HG03442 (cell line): ENCODE measurements around the gene CBARP.
A peak's percentile ranks its signal among the peaks of the same experiment; 100 is the strongest.

ENCODE experiments used
- ATAC-seq: cut with Tn5 transposase; IDR thresholded peaks from one replicate; pipeline ENCODE4 v1.9.1; 2021; ENCODE audit warnings: mild to moderate bottlenecking, moderate library complexity; ENCODE audit not compliant: unreplicated experiment

Gene CBARP

GRCh38 chr19:1264801-1265614 is 27.2 kb upstream of the CBARP start:
- ATAC-seq: no peak

GRCh38 chr19:1263188-1263587 is 25.4 kb upstream of the CBARP start:
- no peak for ATAC-seq

- no peak for ATAC-seq
Observed at GRCh38 chr19:1262623-1263123, 24.9 kb upstream of the CBARP start.

DNA sequence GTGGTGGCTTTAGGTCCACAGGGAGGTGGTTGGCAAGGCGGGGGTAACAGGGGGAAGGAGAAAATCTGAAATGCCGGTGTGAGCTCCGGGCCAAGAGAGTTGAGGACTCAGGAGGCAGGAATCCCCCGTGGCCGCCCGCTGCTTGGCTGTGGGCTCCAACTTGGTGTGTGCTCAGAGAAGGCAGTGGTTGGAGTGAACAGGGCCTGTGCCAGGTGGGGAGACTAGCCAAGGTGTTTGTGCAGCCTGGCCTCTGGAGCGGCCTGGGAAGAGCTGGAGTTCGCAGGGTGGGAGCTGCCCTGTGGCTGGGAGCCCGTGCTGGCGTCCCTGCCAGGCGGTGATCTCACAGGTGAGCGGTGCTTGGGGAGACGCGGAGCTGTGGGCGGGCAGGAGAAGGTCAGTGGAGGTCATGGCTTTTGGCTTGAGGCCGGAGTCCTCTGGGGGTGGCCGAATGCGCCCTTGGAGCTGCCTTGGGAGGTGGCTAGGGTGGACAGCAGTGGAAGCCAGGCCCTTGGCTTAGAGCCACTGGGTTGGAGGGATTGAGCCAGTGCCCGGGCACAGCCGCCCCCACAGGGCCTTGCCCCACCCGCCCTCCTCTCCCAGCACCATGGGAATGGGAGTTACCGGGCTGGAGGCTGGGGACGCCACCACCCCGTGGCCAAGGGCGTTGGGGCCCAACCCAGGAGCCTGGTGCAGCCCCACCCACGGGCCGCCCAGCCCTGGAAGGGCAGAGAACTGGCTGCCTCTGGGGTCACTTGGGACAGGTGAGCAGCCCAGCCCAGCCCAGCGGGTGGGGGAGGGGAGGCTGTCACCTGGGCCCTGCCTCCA is 24.2 kb upstream of the CBARP start:
- no peak for ATAC-seq

DNA sequence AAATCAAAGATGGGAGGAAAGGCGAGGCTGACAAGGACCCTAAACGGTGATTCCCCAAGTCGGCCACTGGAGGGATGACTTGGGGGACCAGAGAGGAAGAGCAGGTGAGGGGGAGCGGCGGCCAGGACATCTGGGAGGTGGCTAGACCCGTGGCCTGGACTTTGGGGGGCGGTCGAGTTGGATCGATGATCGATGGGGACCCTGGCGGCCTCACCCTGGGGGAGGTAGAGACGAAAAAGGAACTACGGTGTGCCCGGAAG is 23.7 kb upstream of the CBARP start:
- no peak for ATAC-seq

- ATAC-seq: peak; percentile 52
Observed at GRCh38 chr19:1260749-1261537, 23.1 kb upstream of the CBARP start.

GRCh38 chr19:1259876-1260748 is 22.3 kb upstream of the CBARP start:
- ATAC-seq: peak; percentile 6

- no peak for ATAC-seq
Observed at GRCh38 chr19:1259206-1259875, 21.5 kb upstream of the CBARP start.

- ATAC-seq: no peak
Observed at GRCh38 chr19:1258707-1259205, 21.0 kb upstream of the CBARP start.

DNA sequence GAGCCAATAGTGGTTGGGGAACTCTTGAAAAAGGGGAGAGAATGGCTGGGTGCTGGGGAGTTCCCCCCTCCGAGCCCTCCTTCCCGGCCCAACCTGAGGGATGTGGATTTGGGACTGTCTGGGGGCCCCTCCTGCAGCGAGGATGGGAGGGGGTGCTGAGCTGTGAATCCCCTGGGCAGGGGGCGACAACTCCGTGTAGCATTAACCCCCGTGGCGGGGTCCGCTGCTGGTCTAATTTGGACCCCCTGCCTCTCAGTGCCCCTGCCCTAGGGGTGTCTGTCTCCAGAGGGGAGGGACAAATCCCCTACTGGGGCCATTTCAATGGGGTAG is 20.3 kb upstream of the CBARP start:
- no peak for ATAC-seq

DNA sequence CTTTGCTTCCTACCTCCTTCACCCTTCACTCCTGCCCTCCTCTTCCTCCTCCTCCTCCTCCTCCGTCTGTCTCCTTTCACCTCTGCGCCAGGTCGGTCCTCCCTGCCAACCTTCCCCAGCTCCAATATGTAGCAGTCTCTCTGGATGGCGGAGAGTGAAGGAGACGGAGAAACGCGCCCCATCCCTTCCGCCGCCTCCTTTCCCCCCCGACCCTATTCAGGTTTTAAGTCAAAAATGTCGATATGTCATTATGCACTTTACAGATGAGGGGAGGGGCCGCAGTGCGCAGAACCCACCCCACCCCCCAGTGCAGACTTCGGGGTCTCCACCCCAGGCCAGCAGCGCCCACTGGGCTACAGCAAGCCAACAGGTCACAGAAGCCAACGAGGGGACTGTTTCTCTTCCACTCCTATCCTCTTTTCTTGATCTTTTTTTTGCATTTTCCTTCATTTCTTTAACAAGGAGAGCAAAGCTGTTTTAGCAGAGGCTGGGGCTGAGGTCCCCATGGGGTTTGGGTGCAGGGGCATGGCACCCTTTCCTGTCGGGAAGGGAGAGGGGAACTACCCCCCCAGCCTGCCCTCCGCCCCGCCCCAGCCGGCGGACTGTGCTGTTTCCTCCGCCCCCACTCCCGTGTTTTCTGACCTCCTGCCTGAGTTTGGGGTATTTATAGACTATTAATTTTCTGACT is 19.8 kb upstream of the CBARP start:
- ATAC-seq: no peak

- ATAC-seq: no peak
Observed at GRCh38 chr19:1256646-1257474, 19.1 kb upstream of the CBARP start.

DNA sequence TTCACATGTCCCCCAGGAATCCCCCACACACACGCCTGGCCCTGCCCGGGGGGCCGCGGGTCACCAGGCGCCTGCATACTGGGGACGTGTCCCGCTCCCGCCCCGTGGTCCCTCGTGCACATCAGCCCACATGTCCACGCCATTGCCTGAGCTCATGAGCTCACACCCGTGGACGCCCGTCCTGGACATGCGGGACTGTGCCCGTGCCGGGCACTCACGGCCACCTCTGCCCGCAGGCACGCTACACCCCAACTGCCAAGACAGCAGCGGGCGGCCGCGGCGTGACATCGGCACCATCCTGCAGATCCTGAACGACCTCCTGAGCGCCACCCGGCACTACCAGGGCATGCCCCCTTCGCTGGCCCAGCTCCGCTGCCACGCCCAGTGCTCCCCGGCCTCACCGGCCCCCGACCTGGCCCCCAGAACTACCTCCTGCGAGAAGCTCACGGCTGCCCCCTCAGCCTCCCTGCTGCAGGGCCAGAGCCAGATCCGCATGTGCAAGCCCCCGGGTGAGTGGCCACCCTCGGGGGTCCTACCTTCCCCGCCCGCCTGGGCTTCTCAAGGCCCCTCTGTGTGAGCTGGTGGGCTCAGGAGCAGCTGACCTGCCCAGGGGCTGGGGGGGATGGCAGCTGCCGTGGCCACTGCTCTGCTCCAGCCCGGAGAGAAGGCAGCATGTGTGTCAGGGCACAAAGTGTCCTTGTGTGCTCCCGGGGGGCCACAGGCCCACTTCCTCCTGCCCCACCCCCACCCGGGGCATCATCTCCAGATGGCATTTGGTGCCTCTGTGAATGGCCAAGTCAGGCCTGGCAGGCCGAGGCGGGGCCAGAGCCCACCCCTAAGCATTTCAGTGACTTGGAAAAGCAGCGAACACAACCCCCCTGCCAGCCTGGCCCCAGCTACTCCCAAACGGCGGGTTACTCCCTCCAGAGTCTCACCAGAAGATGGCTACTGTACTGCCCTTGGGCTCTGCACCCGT is 17.7 kb upstream of the CBARP start:
- ATAC-seq: no peak

- ATAC-seq: no peak
Observed at GRCh38 chr19:1254530-1255185, 16.9 kb upstream of the CBARP start.

DNA sequence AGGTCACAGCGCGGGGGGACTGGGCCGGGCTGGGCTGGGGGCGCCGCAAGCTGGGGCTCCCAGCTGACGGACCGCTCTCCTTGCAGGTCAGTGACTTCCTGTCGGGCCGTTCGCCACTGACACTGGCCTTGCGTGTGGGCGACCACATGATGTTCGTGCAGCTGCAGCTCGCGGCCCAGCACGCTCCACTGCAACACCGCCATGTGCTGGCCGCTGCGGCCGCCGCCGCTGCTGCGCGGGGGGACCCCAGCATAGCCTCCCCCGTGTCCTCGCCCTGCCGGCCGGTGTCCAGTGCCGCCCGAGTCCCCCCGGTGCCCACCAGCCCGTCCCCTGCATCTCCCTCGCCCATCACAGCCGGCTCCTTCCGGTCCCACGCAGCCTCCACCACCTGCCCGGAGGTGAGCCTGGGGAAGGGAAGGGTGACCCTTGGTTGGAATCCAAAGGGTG is 16.3 kb upstream of the CBARP start:
- ATAC-seq: no peak

DNA sequence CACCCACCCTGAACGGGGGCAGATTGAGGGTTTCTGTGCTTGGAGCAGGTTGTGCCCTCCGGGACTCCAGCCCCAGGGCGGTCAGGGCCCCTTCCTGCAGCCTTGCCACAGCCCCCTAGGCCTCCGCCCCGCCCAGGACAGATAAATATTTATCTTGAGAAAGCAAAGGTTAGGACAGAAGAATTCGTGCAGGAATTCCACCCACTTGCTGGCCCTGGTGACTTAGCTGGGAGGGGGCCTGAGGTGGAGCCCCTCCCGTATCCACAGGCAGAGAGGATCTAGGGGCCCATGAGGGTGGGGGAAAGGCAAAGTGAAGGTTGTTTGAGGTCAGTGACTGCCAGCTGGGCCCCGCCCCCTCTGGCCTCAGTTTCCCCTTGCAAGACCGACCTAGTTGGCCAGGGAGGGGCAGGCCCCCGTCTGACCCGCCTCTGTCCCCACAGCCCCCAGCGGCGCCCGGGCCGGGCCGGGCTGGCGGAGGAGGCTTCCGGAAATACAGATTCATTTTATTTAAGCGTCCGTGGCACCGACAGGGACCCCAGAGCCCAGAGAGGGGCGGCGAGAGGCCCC is 15.8 kb upstream of the CBARP start:
- ATAC-seq: no peak
